A549 treated with dexamethasone at 1 μM for 4 hours (cell line): Measurements from ENCODE around the gene OR11G2. TPM values are rescaled to one million over a fixed set of nuclear protein-coding genes. Genes with fewer than 3 reads are reported as not detected.

Experiments used
- total RNA-seq: library from RNA; stranded (reverse); fragments of 200-300 nt; extraction: Qiagen RNA extraction; gene quantifications from 5 replicates; pipeline ENCODE4 v1.2.3, GENCODE V29; 2022

Gene OR11G2, protein sequence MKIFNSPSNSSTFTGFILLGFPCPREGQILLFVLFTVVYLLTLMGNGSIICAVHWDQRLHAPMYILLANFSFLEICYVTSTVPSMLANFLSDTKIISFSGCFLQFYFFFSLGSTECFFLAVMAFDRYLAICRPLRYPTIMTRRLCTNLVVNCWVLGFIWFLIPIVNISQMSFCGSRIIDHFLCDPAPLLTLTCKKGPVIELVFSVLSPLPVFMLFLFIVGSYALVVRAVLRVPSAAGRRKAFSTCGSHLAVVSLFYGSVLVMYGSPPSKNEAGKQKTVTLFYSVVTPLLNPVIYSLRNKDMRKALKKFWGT
- total RNA-seq: not detected in 5 replicates

DNA sequence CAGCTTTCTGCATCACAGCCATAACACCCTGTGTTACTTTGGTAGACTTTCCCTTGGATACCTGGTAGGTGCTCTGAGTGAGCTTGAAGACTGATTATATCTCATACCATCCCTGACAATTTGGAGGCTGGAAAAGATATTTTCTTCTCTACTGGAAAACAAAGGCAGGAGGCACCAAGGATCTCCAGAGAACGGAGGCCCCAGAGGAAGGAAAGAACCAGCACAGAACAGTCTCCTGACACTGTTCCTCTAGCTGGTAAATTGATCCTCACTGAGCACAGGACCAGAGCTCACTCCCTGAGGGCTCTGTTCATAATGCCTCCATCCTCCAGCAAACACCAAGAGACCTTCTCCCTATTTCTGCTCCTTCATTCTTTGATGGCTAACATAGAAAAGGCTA, at the start of gene OR11G2:
OR11G2 (plus strand) TSS at position 301 of the 400 bp plus-strand sequence. CDS start 6,542 bp downstream, outside the sequence.

DNA sequence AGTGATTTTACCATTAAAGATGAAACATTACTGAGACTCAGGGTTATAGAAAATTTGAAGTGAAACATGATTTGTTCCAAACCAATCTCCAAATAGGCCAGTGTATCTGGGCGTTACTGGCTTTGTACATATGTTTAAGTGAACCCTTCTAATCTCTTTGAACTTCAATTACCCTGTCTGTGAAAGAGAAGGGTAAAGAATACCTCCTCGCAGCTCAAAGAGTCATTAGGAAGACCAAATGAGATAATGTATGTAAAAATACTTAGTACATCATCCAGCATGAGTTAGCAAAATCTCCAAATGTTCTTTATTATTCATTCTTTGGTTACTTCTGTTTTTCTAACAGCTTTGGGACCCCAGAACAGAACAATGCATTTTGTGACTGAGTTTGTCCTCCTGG, 32.7 kb downstream of the OR11G2 start, which contains the start of gene OR11H6:
OR11H6 (plus strand) TSS at position 301 of the 400 bp plus-strand sequence; CDS start at position 301, 0 bp downstream.

DNA sequence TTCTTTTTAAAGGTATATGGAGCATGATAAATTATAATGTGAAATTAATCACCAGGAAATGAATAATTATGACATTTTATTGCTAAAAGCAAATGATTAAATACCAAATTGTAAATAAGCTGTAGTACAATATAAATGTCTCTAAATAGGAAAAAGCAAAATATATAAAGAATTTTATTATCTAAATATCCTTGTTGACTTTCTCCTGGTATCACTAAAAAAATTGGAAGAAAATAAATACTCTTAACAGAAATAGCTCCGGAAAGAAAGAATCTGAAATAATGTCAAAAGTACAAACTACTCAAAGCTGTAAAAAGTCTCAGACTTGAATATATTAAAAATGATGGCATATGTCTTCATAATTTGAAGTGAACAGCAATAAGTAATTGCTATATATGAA, 38.0 kb downstream of the OR11G2 start, which contains the start of gene OR11H7:
OR11H7 (plus strand) TSS at position 301 of the 400 bp plus-strand sequence.

Other genes with a start within 250 kb of the OR11G2 start
- gene OR4K15, start 215.3 kb upstream of the OR11G2 start, total RNA-seq: not detected in 5 replicates
- gene OR4Q2, start 188.7 kb upstream of the OR11G2 start, total RNA-seq: not detected in 5 replicates
- gene OR4K14, start 171.6 kb upstream of the OR11G2 start, total RNA-seq: not detected in 5 replicates
- not detected in 5 replicates for gene OR4K13, start 154.9 kb upstream of the OR11G2 start, total RNA-seq
- not detected in 5 replicates for gene OR4L1, start 130.9 kb upstream of the OR11G2 start, total RNA-seq
- gene OR4K17, start 80.2 kb upstream of the OR11G2 start, total RNA-seq: not detected in 5 replicates
- gene OR4N5, start 52.1 kb upstream of the OR11G2 start, total RNA-seq: not detected in 5 replicates
- not detected in 5 replicates for gene OR11H6, start 32.8 kb downstream of the OR11G2 start, total RNA-seq
- not detected in 5 replicates for gene OR11H7, start 38.1 kb downstream of the OR11G2 start, total RNA-seq
- not detected in 5 replicates for gene OR11H4, start 48.4 kb downstream of the OR11G2 start, total RNA-seq
- 15.4 to 24.7 TPM (median 18.6 TPM) in 5 replicates for gene TTC5, start 115.1 kb downstream of the OR11G2 start, total RNA-seq
- 34.9 to 47.1 TPM (median 38.8 TPM) in 5 replicates for gene CCNB1IP1, start 142.4 kb downstream of the OR11G2 start, total RNA-seq
- 18.3 to 20.7 TPM (median 20.1 TPM) in 5 replicates for gene PARP2, start 152.7 kb downstream of the OR11G2 start, total RNA-seq
- 6.6 to 12.1 TPM (median 10.0 TPM) in 5 replicates for gene TEP1, start 222.6 kb downstream of the OR11G2 start, total RNA-seq
- gene KLHL33, start 245.3 kb downstream of the OR11G2 start, total RNA-seq: 0.01 TPM in 1 of 5 replicates, not detected in the others